K562 (cell line): ENCODE measurements around the gene CAPZB. TPM values are rescaled to one million over a fixed set of nuclear protein-coding genes. Genes with fewer than 3 reads are reported as not detected.

Experiments
- ATAC-seq: fragments of 200-7000 bp; cut with Tn5 transposase; 3 replicates; pipeline ENCODE4 v1.9.1; 2020; ENCODE audit warnings: moderate library complexity
- BruUV-seq: library from RNA; stranded (reverse); fragments of 400-500 nt; replicated peaks from 2 replicates; lab custom pipeline; 2021; lab: Mats Ljungman, UMichigan
- CTCF ChIA-PET: fragments of 300-600 bp; formaldehyde crosslinking; extraction: SDS; loops from one replicate; lab custom pipeline; 2021; ENCODE audit warnings: low intra/inter-chr PET ratio; lab: Yijun Ruan, JAX
- POLR2A ChIA-PET: fragments of 300-600, 350-650 bp; sonication (Branson Sonifier 250); formaldehyde crosslinking; extraction: SDS; loops from one replicate; lab custom pipeline; 2021; ENCODE audit warnings: antibody characterized with exemption, inconsistent platforms; lab: Yijun Ruan, JAX
- DNase-seq, 4 experiments: peaks; one replicate each; pipeline versions ENCODE4 v3.0.0 to v3.0.0-alpha.2; 2011 to 2018; ENCODE audit warnings: low spot score in 3 of 4, mixed read lengths in 3 of 4; ENCODE audit errors: extremely low read depth in 1 of 4
- FAIRE-seq: peaks from 2 replicates; lab custom pipeline; 2011; peaks lifted over from hg19 to GRCh38; lab: Jason Lieb, UNC
- H2AFZ ChIP-seq: 2 replicates; pipeline ENCODE4 v1.6.0; 2011; ENCODE audit warnings: low read depth, low read length, control low read depth, inconsistent platforms
- H3K27ac ChIP-seq: fragments of 200-600 bp; 3 replicates; pipeline ENCODE4 v1.8.0; 2011; ENCODE audit warnings: low read depth, mild to moderate bottlenecking, control low read depth, inconsistent platforms, low read length, moderate library complexity, mixed read lengths; ENCODE audit errors: extremely low read depth
- H3K27me3 ChIP-seq, 2 experiments: fragments of 300-600 bp in 1 of 2; 2 replicates in 1 of 2; 3 replicates in 1 of 2; pipeline versions ENCODE4 v1.6.0 to v1.8.0; 2011; ENCODE audit warnings: inconsistent platforms in 2 of 2, low read length in 2 of 2, mild to moderate bottlenecking in 1 of 2, mixed read lengths in 1 of 2, moderate library complexity in 1 of 2; ENCODE audit not compliant: control insufficient read depth in 2 of 2, insufficient read depth in 2 of 2
- H3K36me3 ChIP-seq: fragments of 300-600 bp; 3 replicates; pipeline ENCODE4 v1.8.0; 2011; ENCODE audit warnings: mild to moderate bottlenecking, low read length, inconsistent platforms; ENCODE audit not compliant: control insufficient read depth, insufficient read depth
- H3K4me1 ChIP-seq, 2 experiments: fragments of 200-600 bp in 1 of 2; replicated peaks in 1 of 2; 2 replicates in 1 of 2; 3 replicates in 1 of 2; pipeline versions ENCODE4 v1.5.1 to v1.8.0; 2011; ENCODE audit warnings: inconsistent platforms in 2 of 2, low read length in 2 of 2, mild to moderate bottlenecking in 1 of 2, mixed read lengths in 1 of 2, moderate library complexity in 1 of 2; ENCODE audit not compliant: control insufficient read depth in 2 of 2, insufficient read depth in 2 of 2
- H3K4me2 ChIP-seq: 2 replicates; pipeline ENCODE4 v1.6.1; 2011; ENCODE audit warnings: low read length, control low read depth, inconsistent platforms, mixed read lengths; ENCODE audit not compliant: insufficient read depth
- H3K4me3 ChIP-seq: fragments of 200-600 bp; sonication (generic), shearing (Covaris generic); 2 replicates; pipeline ENCODE4 v1.5.1; 2016; ENCODE audit warnings: control low read depth, inconsistent platforms
- H3K79me2 ChIP-seq: fragments of 200-600 bp; 3 replicates; pipeline ENCODE4 v1.8.0; 2011; ENCODE audit warnings: low read length, inconsistent platforms; ENCODE audit not compliant: control insufficient read depth, insufficient read depth
- H3K9ac ChIP-seq, 2 experiments: 2 replicates each; pipeline versions ENCODE4 v1.6.0 to v1.6.1; 2011; ENCODE audit warnings: low read depth in 2 of 2, low read length in 2 of 2, control low read depth in 1 of 2, inconsistent platforms in 1 of 2, mild to moderate bottlenecking in 1 of 2, mixed read lengths in 1 of 2; ENCODE audit not compliant: insufficient read depth in 1 of 2
- H3K9me1 ChIP-seq: one replicate; pipeline ENCODE4 v1.6.0; 2011; ENCODE audit warnings: inconsistent platforms, mild to moderate bottlenecking, low read length, moderate library complexity; ENCODE audit not compliant: control insufficient read depth, insufficient read depth
- H3K9me3 ChIP-seq: replicated peaks from 2 replicates; pipeline ENCODE4 v1.5.1; 2011; ENCODE audit warnings: low read depth, low read length, inconsistent platforms; ENCODE audit not compliant: control insufficient read depth, insufficient read depth
- H4K20me1 ChIP-seq: replicated peaks from 2 replicates; pipeline ENCODE4 v1.6.1; 2011; ENCODE audit warnings: low read length, inconsistent platforms, mixed read lengths; ENCODE audit not compliant: control insufficient read depth, insufficient read depth
- CREM ChIP-seq: IDR thresholded peaks from 2 replicates; pipeline ENCODE4 v1.6.1; 2014; ENCODE audit warnings: antibody characterized with exemption, low read depth
- CSDE1 ChIP-seq, 2 experiments: fragments of 450-650 bp; IDR thresholded peaks; 2 replicates each; pipeline ENCODE4 v1.6.1; 2016; ENCODE audit warnings: mild to moderate bottlenecking in 1 of 2
- EGR1 ChIP-seq: fragments of 450-650 bp; conservative IDR thresholded peaks from 2 replicates; pipeline ENCODE4 v1.6.1; 2017; ENCODE audit warnings: mild to moderate bottlenecking
- EHMT2 ChIP-seq: fragments of 450-650 bp; IDR thresholded peaks from 2 replicates; pipeline ENCODE4 v1.6.1; 2018; ENCODE audit warnings: antibody characterized with exemption
- ESRRA ChIP-seq: fragments of 450-650 bp; IDR thresholded peaks from 2 replicates; pipeline ENCODE4 v1.6.1; 2014; ENCODE audit warnings: low read depth, mild to moderate bottlenecking, moderate library complexity, borderline replicate concordance
- FOXP1 ChIP-seq: sonication (generic); formaldehyde crosslinking; IDR thresholded peaks from 2 replicates; pipeline ENCODE4 v1.8.0; 2022; ENCODE audit warnings: mild to moderate bottlenecking, missing genetic modification reagents
- HMG20B ChIP-seq: fragments of 250-450 bp; sonication (Bioruptor Pico); IDR thresholded peaks from 2 replicates; pipeline ENCODE4 v1.5.0; 2021; ENCODE audit warnings: mild to moderate bottlenecking
- KLF1 ChIP-seq: fragments of 450-650 bp; IDR thresholded peaks from 2 replicates; pipeline ENCODE4 v1.6.1; 2016; ENCODE audit warnings: missing genetic modification characterization, missing compliant biosample characterization
- MECOM ChIP-seq: fragments of 250-450 bp; sonication (Bioruptor Pico); IDR thresholded peaks from 2 replicates; pipeline ENCODE4 v1.8.0; 2022; ENCODE audit warnings: inconsistent platforms
- NR2C1 ChIP-seq, 2 experiments: fragments of 450-650 bp; IDR thresholded peaks; 2 replicates each; pipeline ENCODE4 v1.6.1; 2017; ENCODE audit warnings: mild to moderate bottlenecking in 2 of 2, antibody characterized with exemption in 1 of 2, inconsistent platforms in 1 of 2, missing compliant biosample characterization in 1 of 2, missing genetic modification characterization in 1 of 2
- PTBP1 ChIP-seq: fragments of 200-400 bp; formaldehyde crosslinking; IDR thresholded peaks from 2 replicates; pipeline ENCODE4 v1.6.1; 2017; ENCODE audit warnings: low read depth, low read length
- SPI1 ChIP-seq: IDR thresholded peaks from 2 replicates; pipeline ENCODE4 v1.6.1; 2011; ENCODE audit warnings: low read depth, low read length, control low read depth, borderline replicate concordance
- TAF15 ChIP-seq: fragments of 200-400 bp; formaldehyde crosslinking; IDR thresholded peaks from 2 replicates; pipeline ENCODE4 v1.6.1; 2017; ENCODE audit warnings: mild to moderate bottlenecking, low read depth, low read length, moderate library complexity
- TCF7L2 ChIP-seq: fragments of 150-350 bp; IDR thresholded peaks from 2 replicates; pipeline ENCODE4 v1.6.1; 2016; ENCODE audit warnings: low read depth, mild to moderate bottlenecking, low read length, moderate library complexity
- ZFP1 ChIP-seq: fragments of 450-650 bp; formaldehyde crosslinking; IDR thresholded peaks from 2 replicates; pipeline ENCODE4 v1.4.0; 2020; ENCODE audit warnings: mild to moderate bottlenecking, mixed read lengths
- ZNF699 ChIP-seq: fragments of 250-450 bp; sonication (Bioruptor Pico); IDR thresholded peaks from 2 replicates; pipeline ENCODE4 v1.8.0; 2021; ENCODE audit warnings: mild to moderate bottlenecking, moderate library complexity; ENCODE audit not compliant: insufficient replicate concordance
- WGBS: fragments of 100-300 bp; shearing (Covaris generic); methylation state at CpG from one replicate; pipeline ENCODE4 v1.1.6; 2016; ENCODE audit warnings: low coverage, mixed read lengths; ENCODE audit not compliant: insufficient coverage; ENCODE audit errors: missing lambda C conversion rate; 5-methylcytosine and 5-hydroxymethylcytosine counted together
- in situ Hi-C: fragments of 300-500 bp; cut with MboI; formaldehyde crosslinking; loops from 4 replicates; pipeline ENCODE4 v1.15.0; 2018; ENCODE audit warnings: inconsistent platforms, mixed read lengths
- intact Hi-C: fragments of 100-400 bp; cut with micrococcal nuclease; formaldehyde crosslinking; loops from 2 replicates; pipeline ENCODE4 v1.14.2; 2022
- polyA plus RNA-seq, 8 experiments: library from polyadenylated mRNA; depleted of rRNA in 4 of 8; stranded (reverse) in 5 of 8; unstranded in 3 of 8; fragments of >200 nt; fragmentation: Nextera tagmentation in 2 of 8; fragmentation: Illumina TruSeq in 1 of 8; extraction: Ambion mirVana in 2 of 8; extraction: Trizol in 1 of 8; gene quantifications; 2 replicates each; pipeline versions ENCODE4 v1.2.1 to v1.2.3, GENCODE V29; 2011 to 2014; ENCODE audit warnings: inconsistent platforms in 1 of 8, missing spikeins in 1 of 8
- total RNA-seq, 7 experiments: library from RNA; depleted of rRNA in 6 of 7; stranded (reverse); fragments of >200 nt in 6 of 7; fragmentation: Illumina TruSeq in 2 of 7; extraction: Trizol in 2 of 7; gene quantifications; 2 replicates each; pipeline versions ENCODE4 v1.2.1 to v1.2.3, GENCODE V29; 2011 to 2021; ENCODE audit warnings: low replicate concordance in 1 of 7

CAPZB gene
- total and polyA plus RNA-seq, 9 of the 15 experiments (the other 6 are each of a cell fraction or from before 2014, with no cell fraction given): 57.6 to 297 (median 125) TPM

- ChIA-PET CTCF (no interaction called here), POLR2A (interaction anchor here (0.7 kb wide), 1 partner anchor 23 kb away, joined by 3 read pairs; no protein-coding TSS in a partner anchor)
- no peak for DNase-seq
- Histone ChIP-seq H3K79me2 (no peaks in the 10 kb centered on the region), H4K20me1 (peaks cover 3% of the 10 kb centered on the region), H3K9me1 (peaks cover 6% of the 10 kb centered on the region), H3K4me2 (no peak overlapping the region), H3K4me3 (no peak overlapping the region), H3K9me3 (no peaks in the 10 kb centered on the region), H3K4me1 (peaks cover 0 to 11% of the 10 kb centered on the region in 2 experiments; a peak in 1 of 5 replicates), H3K27ac (no peak overlapping the region), H3K9ac (no peak overlapping the region), H2AFZ (no peak overlapping the region), H3K36me3 (peaks cover 46% of the 10 kb centered on the region; the same call in 2 of the 3 replicates), H3K27me3 (no peaks in the 10 kb centered on the region)
- no peak for FAIRE-seq
- intact Hi-C loops (no loop called here), in situ Hi-C loops (no loop called here)
- 82% methylated on average over 13 of the region's 13 CpGs for WGBS
- no peak for TF ChIP-seq PTBP1
- no TSS peak for BruUV-seq
- ATAC-seq: no peak
These were observed 127.9 kb downstream of the CAPZB start for GRCh38 chr1:19357299-19357986.

GRCh38 chr1:19356266-19356665 is 129.1 kb downstream of the CAPZB start:
- Histone ChIP-seq H3K4me1 (peaks cover 0 to 11% of the 10 kb centered on the region in 2 experiments; a peak in 1 of 5 replicates), H3K4me2 (no peak overlapping the region), H3K36me3 (peaks cover 55% of the 10 kb centered on the region; the same call in 2 of the 3 replicates), H3K9me1 (peaks cover 5% of the 10 kb centered on the region), H3K4me3 (no peak overlapping the region), H3K9me3 (no peaks in the 10 kb centered on the region), H3K79me2 (no peaks in the 10 kb centered on the region), H2AFZ (no peak overlapping the region), H3K27ac (no peak overlapping the region), H3K27me3 (no peaks in the 10 kb centered on the region), H4K20me1 (peaks cover 7% of the 10 kb centered on the region), H3K9ac (no peak overlapping the region)
- FAIRE-seq: no peak
- in situ Hi-C loops: no loop called here
- no peak for DNase-seq
- no TSS peak for BruUV-seq
- intact Hi-C loops: no loop called here
- TF ChIP-seq HMG20B (CRISPR knock-in tag) (no peak), EHMT2 (no peak), TAF15 (no peak), MECOM (CRISPR knock-in tag) (no peak), EGR1 (no peak), ZNF699 (no peak), CREM (no peak), NR2C1 (IDR thresholded peaks at IDR 0.05) (no peak), NR2C1 (tag; IDR thresholded peaks at IDR 0.05) (no peak), CSDE1 (IDR thresholded peaks at IDR 0.05) (no peak), FOXP1 (CRISPR knock-in tag) (no peak), ZFP1 (CRISPR knock-in tag) (no peak), SPI1 (no peak), ESRRA (no peak), KLF1 (no peak), TCF7L2 (no peak)
- no peak for ATAC-seq
- 89% methylated on average over 5 of the region's 5 CpGs for WGBS
- ChIA-PET CTCF (no interaction called here), POLR2A (interaction anchor here (0.8 kb wide), 1 partner anchor 16 kb away, joined by 3 read pairs; no protein-coding TSS in a partner anchor)
